Measurements from ENCODE around the gene B4GALT2. TPM values are rescaled to one million over a fixed set of nuclear protein-coding genes. Genes with fewer than 3 reads are reported as not detected.

Gene B4GALT2
- total and polyA plus RNA-seq, 2 of the 4 experiments (the other 2 are of a cell fraction) = 52.3 to 60.8 TPM

- H2BK5ac ChIP-seq (ENCODE audit: low read depth, low read length, poor library complexity, severe bottlenecking) = no peak overlapping the region
- H4K20me1 ChIP-seq (ENCODE audit: insufficient read depth, low read length) = peaks cover 45% of the 10 kb centered on the region
- H3K9ac ChIP-seq (ENCODE audit: low read depth, low read length) = no peak overlapping the region
- dilution Hi-C loops (cut with HindIII; ENCODE audit: low sequenced_read_pairs, unreplicated experiment) (no loop called here), in situ Hi-C loops (cut with MboI; ENCODE audit: low sequenced_read_pairs) (no loop called here), intact Hi-C loops (cut with micrococcal nuclease) (no loop called here)
- POLR2A ChIA-PET (ENCODE audit: unreplicated experiment) = no interaction called here
- no peak overlapping the region for H4K5ac ChIP-seq (ENCODE audit: low read depth, low read length)
- H3K9me1 ChIP-seq (ENCODE audit: insufficient read depth, low read length) = peaks cover 42% of the 10 kb centered on the region
- H2BK15ac ChIP-seq (ENCODE audit: low read depth, low read length) = no peak overlapping the region
- H2AK9ac ChIP-seq (replicated peaks; ENCODE audit: low read depth, low read length, poor library complexity) = no peak overlapping the region
- H2AK5ac ChIP-seq (ENCODE audit: low read depth, low read length) = no peak overlapping the region
- H3K9me3 ChIP-seq (ENCODE audit: control insufficient read depth, insufficient read depth, low read length) = no peaks in the 10 kb centered on the region
- TF ChIP-seq SMC3 (IDR thresholded peaks at IDR 0.05; ENCODE audit: low read depth, low read length) (no peak), CEBPB (IDR thresholded peaks at IDR 0.05; ENCODE audit: low read depth, low read length) (0 out of 2 replicates have a peak, but pooled peaks have one; percentile 25)
- no peak overlapping the region for H3K4me2 ChIP-seq (ENCODE audit: low read depth, low read length)
- H4K91ac ChIP-seq (ENCODE audit: insufficient read depth, low read depth, low read length) = no peak overlapping the region
- peaks cover 28% of the 10 kb centered on the region for H3K4me1 ChIP-seq (ENCODE audit: control insufficient read depth, insufficient read depth, low read length)
- BruUV-seq (replicated peaks) = no TSS peak
- CTCF ChIA-PET = no interaction called here
- H4K8ac ChIP-seq (ENCODE audit: low read depth in 2 of 2, low read length in 2 of 2) = no peak overlapping the region
- H3K27ac ChIP-seq (ENCODE audit: insufficient read depth, low read length) = no peak overlapping the region
- 0 out of 2 replicates have a peak overlapping the region, but pooled peaks have one; percentile 26 for H3K23ac ChIP-seq (ENCODE audit: low read depth, low read length)
- H3K56ac ChIP-seq (ENCODE audit: extremely low read depth, insufficient read depth, low read length) = no peak overlapping the region
- H2AFZ ChIP-seq (replicated peaks; ENCODE audit: low read length, poor library complexity) = no peak overlapping the region
- H2BK20ac ChIP-seq (ENCODE audit: low read depth, low read length) = no peak overlapping the region
- peaks cover 40% of the 10 kb centered on the region for H3K36me3 ChIP-seq (ENCODE audit: control insufficient read depth, insufficient read depth, low read length)
- 94% methylated on average over 7 of the region's 15 CpGs; no CpG with 5 or more reads in 1 of the 2 experiments for WGBS, 2 experiments (ENCODE audit: extremely low coverage in 2 of 2, insufficient read length in 1 of 2)
- no peak overlapping the region for H3K4ac ChIP-seq (ENCODE audit: low read depth, low read length)
- H3K79me1 ChIP-seq (ENCODE audit: low read depth in 1 of 2, low read length in 2 of 2) = peaks cover 31 to 67% of the 10 kb centered on the region in 2 experiments
- no peak overlapping the region for H3K4me3 ChIP-seq (ENCODE audit: insufficient read depth, low read depth, low read length)
- DNase-seq (no peak), ATAC-seq (ENCODE audit: low read depth) (no peak)
- no peaks in the 10 kb centered on the region for H3K27me3 ChIP-seq (ENCODE audit: control insufficient read depth, insufficient read depth, low read length)
- H3K18ac ChIP-seq (ENCODE audit: low read depth, low read length) = no peak overlapping the region
- H3K14ac ChIP-seq (replicated peaks; ENCODE audit: low read depth, low read length) = no peak overlapping the region
- H2BK120ac ChIP-seq (ENCODE audit: low read depth, low read length) = no peak overlapping the region
These were observed 3.8 kb downstream of the B4GALT2 start for GRCh38 chr1:43982808-43983207.

Measured in IMR-90 (cell line).